ENCODE data around the gene RIOK1. TPM values are rescaled to one million over a fixed set of nuclear protein-coding genes. Genes with fewer than 3 reads are reported as not detected.

The RIOK1 gene
- total RNA-seq, 2 donors from 2014 or later: 17.5 to 25.8 TPM

DNA sequence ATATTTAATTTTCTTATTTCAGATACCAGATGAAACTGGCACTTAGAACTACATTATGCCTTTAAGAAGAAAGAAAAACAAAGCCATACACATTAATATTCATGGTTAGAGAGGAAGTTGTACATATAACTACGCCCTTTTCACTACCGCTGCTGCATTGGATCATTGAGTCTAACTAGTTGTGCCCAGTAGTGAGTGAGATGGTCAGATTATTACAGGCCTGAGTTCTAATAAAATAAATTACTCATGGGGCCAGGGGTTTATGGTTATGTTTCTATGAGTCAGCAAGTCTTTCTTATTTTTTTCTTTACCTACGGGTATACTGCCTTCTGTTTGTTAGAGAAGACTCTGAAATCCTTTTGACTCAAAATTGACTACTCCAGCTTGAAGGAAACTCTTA lies 11.5 kb downstream of the RIOK1 start:
- TF ChIP-seq POLR2AphosphoS5 (IDR thresholded peaks at IDR 0.05): no peak
- no peak for TF ChIP-seq POLR2A (IDR thresholded peaks at IDR 0.05)
- TF ChIP-seq, protein P1, sequence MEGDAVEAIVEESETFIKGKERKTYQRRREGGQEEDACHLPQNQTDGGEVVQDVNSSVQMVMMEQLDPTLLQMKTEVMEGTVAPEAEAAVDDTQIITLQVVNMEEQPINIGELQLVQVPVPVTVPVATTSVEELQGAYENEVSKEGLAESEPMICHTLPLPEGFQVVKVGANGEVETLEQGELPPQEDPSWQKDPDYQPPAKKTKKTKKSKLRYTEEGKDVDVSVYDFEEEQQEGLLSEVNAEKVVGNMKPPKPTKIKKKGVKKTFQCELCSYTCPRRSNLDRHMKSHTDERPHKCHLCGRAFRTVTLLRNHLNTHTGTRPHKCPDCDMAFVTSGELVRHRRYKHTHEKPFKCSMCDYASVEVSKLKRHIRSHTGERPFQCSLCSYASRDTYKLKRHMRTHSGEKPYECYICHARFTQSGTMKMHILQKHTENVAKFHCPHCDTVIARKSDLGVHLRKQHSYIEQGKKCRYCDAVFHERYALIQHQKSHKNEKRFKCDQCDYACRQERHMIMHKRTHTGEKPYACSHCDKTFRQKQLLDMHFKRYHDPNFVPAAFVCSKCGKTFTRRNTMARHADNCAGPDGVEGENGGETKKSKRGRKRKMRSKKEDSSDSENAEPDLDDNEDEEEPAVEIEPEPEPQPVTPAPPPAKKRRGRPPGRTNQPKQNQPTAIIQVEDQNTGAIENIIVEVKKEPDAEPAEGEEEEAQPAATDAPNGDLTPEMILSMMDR (IDR thresholded peaks at IDR 0.05): no peak
- 83% methylated on average over 3 of the region's 3 CpGs for WGBS
- no peaks in the 10 kb centered on the region for H3K27me3 ChIP-seq (replicated peaks; ENCODE audit: insufficient read depth)
- H3K9me3 ChIP-seq: no peaks in the 10 kb centered on the region
- H3K4me3 ChIP-seq: no peak overlapping the region
- intact Hi-C loops (cut with DNase I): no loop called here
- H3K27ac ChIP-seq: no peak overlapping the region
- no peak for DNase-seq (ENCODE audit: low spot score)
- H3K4me1 ChIP-seq (replicated peaks): no peaks in the 10 kb centered on the region
- H3K36me3 ChIP-seq: no peaks in the 10 kb centered on the region

DNA sequence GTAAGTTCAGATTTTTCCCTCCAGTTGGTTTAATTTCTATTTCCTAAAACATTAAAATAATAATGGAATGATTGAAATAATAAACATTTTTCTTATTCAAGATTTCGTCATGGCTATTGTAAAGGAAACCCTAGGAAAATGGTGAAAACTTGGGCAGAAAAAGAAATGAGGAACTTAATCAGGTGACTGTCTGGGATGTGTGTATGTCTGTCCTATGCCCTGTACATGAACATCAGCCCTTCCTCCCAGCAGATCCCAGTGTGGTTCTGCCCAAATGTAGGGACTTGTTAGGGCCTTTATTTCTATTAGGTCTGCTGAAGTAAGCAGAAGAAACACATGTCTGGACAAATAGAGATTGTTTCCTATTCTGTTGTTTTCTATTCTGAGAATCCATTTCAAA lies 13.1 kb downstream of the RIOK1 start:
- TF ChIP-seq, protein P1 (IDR thresholded peaks at IDR 0.05): no peak
- no peak for TF ChIP-seq POLR2A (IDR thresholded peaks at IDR 0.05)
- TF ChIP-seq POLR2AphosphoS5 (IDR thresholded peaks at IDR 0.05): no peak
- Histone ChIP-seq H3K4me3 (no peak overlapping the region), H3K36me3 (no peaks in the 10 kb centered on the region), H3K9me3 (no peaks in the 10 kb centered on the region), H3K27me3 (replicated peaks; ENCODE audit: insufficient read depth) (no peaks in the 10 kb centered on the region), H3K4me1 (replicated peaks) (no peaks in the 10 kb centered on the region), H3K27ac (no peak overlapping the region)
- DNase-seq (ENCODE audit: low spot score): no peak
- WGBS: 86% methylated on average over 1 of the region's 1 CpG
- intact Hi-C loops (cut with DNase I): no loop called here

DNA sequence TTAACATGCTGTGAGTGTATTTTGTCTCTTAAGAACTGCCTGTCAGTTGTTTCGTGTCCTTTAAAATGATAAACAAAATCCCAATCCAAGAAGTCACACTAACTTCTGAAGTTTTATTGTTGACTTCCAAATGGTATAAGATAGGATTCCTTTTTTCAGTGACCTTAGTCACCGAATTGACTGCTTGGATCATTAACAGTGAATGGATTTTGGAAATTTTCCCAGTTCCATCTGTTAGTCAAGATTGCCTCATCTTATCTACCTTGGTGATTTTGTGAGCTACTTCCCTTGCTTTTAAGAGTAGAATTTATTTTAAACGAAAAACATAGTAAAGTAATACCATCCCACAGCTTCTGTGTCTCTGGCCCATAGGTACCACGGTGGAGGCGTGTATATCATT lies 14.9 kb downstream of the RIOK1 start:
- Histone ChIP-seq H3K27me3 (replicated peaks; ENCODE audit: insufficient read depth) (no peaks in the 10 kb centered on the region), H3K4me3 (no peak overlapping the region), H3K27ac (no peak overlapping the region), H3K36me3 (no peaks in the 10 kb centered on the region), H3K4me1 (replicated peaks) (no peaks in the 10 kb centered on the region), H3K9me3 (no peaks in the 10 kb centered on the region)
- TF ChIP-seq POLR2AphosphoS5 (IDR thresholded peaks at IDR 0.05): no peak
- no peak for TF ChIP-seq POLR2A (IDR thresholded peaks at IDR 0.05)
- TF ChIP-seq, protein P1 (IDR thresholded peaks at IDR 0.05): no peak
- 76% methylated on average over 5 of the region's 5 CpGs for WGBS
- no peak for DNase-seq (ENCODE audit: low spot score)
- intact Hi-C loops (cut with DNase I): no loop called here

DNA sequence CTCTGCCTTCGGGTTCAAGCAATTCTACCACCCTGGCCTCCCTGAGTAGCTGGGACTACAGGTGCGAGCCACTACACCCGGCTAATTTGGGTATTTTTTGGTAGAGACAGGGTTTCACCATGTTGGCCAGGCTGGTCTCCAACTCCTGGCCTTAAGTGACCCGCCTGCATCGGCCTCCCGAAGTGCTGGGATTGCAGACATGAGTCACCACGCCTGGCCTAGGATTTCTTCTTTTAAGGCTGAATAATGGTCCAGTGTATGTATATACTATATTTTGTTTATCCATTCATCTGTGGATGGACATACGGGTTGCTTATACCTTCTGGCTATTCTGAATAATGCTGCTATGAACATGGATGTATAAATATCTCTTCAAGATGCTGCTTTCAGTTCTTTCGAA lies 17.1 kb downstream of the RIOK1 start:
- no peak for TF ChIP-seq POLR2A (IDR thresholded peaks at IDR 0.05)
- TF ChIP-seq, protein P1 (IDR thresholded peaks at IDR 0.05): no peak
- TF ChIP-seq POLR2AphosphoS5 (IDR thresholded peaks at IDR 0.05): no peak
- H3K4me1 ChIP-seq (replicated peaks): no peaks in the 10 kb centered on the region
- intact Hi-C loops (cut with DNase I): no loop called here
- WGBS: 90% methylated on average over 9 of the region's 9 CpGs
- no peaks in the 10 kb centered on the region for H3K27me3 ChIP-seq (replicated peaks; ENCODE audit: insufficient read depth)
- DNase-seq (ENCODE audit: low spot score): no peak
- H3K36me3 ChIP-seq: no peaks in the 10 kb centered on the region
- no peak overlapping the region for H3K4me3 ChIP-seq
- no peaks in the 10 kb centered on the region for H3K9me3 ChIP-seq
- no peak overlapping the region for H3K27ac ChIP-seq

DNA sequence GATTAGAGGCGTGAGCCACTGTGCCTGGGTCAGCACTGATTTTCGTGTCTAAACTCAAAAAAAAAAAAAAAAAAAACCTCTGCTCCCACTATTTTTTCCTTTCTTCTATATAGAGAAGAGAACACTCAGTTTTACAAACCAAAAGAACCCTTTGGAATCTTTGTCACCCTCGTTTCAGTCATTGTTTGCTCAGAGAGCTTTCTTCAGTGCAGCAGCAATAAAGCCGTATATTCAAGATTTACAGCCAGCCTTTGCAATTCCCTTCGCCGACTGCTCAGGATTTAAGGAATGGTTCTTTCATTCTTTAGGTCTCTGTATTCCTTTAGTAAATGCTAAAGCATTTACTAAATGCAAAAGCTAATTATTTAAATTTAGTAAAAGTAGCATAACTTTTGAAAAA lies 20.1 kb downstream of the RIOK1 start:
- intact Hi-C loops (cut with DNase I): no loop called here
- WGBS: 53% methylated on average over 6 of the region's 6 CpGs

More for the DNA sequence above, 20.1 kb downstream of the RIOK1 start:
- no peaks in the 10 kb centered on the region for H3K4me1 ChIP-seq (replicated peaks)
- no peak overlapping the region for H3K4me3 ChIP-seq
- no peak overlapping the region for H3K27ac ChIP-seq
- no peak for DNase-seq (ENCODE audit: low spot score)
- no peaks in the 10 kb centered on the region for H3K36me3 ChIP-seq
- no peaks in the 10 kb centered on the region for H3K9me3 ChIP-seq
- no peaks in the 10 kb centered on the region for H3K27me3 ChIP-seq (replicated peaks; ENCODE audit: insufficient read depth)
- TF ChIP-seq POLR2AphosphoS5 (IDR thresholded peaks at IDR 0.05) (no peak), POLR2A (IDR thresholded peaks at IDR 0.05) (no peak)
- TF ChIP-seq, protein P1 (IDR thresholded peaks at IDR 0.05): no peak
